Glutamatergic neuron (in vitro differentiated cells): ENCODE results near the gene NPAS2. TPM values are rescaled to one million over a fixed set of nuclear protein-coding genes. Genes with fewer than 3 reads are reported as not detected.

Source experiments
- DNase-seq: peaks from one replicate; pipeline ENCODE4 v3.0.0; 2022
- H3K27ac Mint-ChIP-seq: one replicate; pipeline ENCODE4 v1.8.0; 2020; ENCODE audit warnings: mild to moderate bottlenecking, mixed read lengths, inconsistent platforms; ENCODE audit not compliant: unreplicated experiment
- H3K27me3 Mint-ChIP-seq: one replicate; pipeline ENCODE4 v1.8.0; 2020; ENCODE audit warnings: mild to moderate bottlenecking, moderate library complexity, mixed read lengths, inconsistent platforms; ENCODE audit not compliant: unreplicated experiment
- H3K36me3 Mint-ChIP-seq: one replicate; pipeline ENCODE4 v1.8.0; 2020; ENCODE audit warnings: mild to moderate bottlenecking, mixed read lengths, inconsistent platforms; ENCODE audit not compliant: unreplicated experiment
- H3K4me1 Mint-ChIP-seq: one replicate; pipeline ENCODE4 v1.8.0; 2020; ENCODE audit warnings: mild to moderate bottlenecking, low read depth, mixed read lengths, inconsistent platforms; ENCODE audit not compliant: unreplicated experiment
- H3K4me3 Mint-ChIP-seq: one replicate; pipeline ENCODE4 v1.8.0; 2020; ENCODE audit warnings: mild to moderate bottlenecking, mixed read lengths, inconsistent platforms; ENCODE audit not compliant: unreplicated experiment
- H3K9me3 Mint-ChIP-seq: one replicate; pipeline ENCODE4 v1.8.0; 2020; ENCODE audit warnings: mild to moderate bottlenecking, moderate library complexity, mixed read lengths, inconsistent platforms; ENCODE audit not compliant: unreplicated experiment
- total RNA-seq: library from RNA; stranded (reverse); fragmentation: NEBNext Ultra II Directional; extraction: Animal tissue kit (Norgen Biotek cat#: 25700); gene quantifications from one replicate; pipeline ENCODE4 v1.2.1, GENCODE V29; 2021; ENCODE audit not compliant: unreplicated experiment
- TF ChIP-seq, protein P1 (sequence below): fragments of 200-600 bp; sonication (generic); IDR thresholded peaks from one replicate; pipeline ENCODE4 v1.5.0; 2021; ENCODE audit not compliant: partially characterized antibody, unreplicated experiment

Gene NPAS2
- total RNA-seq, 1 donor from 2014 or later: 0.54 TPM

DNA sequence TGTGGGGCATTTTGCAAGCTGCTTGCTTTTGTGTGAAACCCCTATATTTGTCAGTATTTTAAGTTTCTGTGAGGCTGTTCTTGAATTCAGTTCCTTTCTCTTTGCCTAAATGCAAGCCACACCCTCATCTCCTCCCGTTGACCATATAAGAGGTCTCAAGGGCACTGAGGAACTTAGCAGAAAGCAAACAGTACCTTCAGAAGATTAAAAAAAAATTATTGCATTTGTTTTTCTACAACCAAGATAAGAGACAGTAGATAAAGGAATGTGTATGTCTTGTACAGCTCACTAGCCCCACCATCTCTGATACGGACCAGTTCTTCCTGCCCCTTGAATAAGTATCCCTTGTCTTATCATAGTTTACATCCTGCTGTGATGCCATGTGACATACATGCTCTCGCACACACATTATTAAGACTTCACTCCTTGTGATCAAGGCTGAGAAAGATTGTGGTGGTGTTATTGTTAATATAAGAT lies 64.2 kb downstream of the NPAS2 start:
- DNase-seq: no peak
- H3K27ac Mint-ChIP-seq: no peak overlapping the region
- no peak overlapping the region for H3K4me3 Mint-ChIP-seq
- peaks cover 5% of the 10 kb centered on the region for H3K27me3 Mint-ChIP-seq
- H3K4me1 Mint-ChIP-seq: no peaks in the 10 kb centered on the region
- TF ChIP-seq, protein P1, sequence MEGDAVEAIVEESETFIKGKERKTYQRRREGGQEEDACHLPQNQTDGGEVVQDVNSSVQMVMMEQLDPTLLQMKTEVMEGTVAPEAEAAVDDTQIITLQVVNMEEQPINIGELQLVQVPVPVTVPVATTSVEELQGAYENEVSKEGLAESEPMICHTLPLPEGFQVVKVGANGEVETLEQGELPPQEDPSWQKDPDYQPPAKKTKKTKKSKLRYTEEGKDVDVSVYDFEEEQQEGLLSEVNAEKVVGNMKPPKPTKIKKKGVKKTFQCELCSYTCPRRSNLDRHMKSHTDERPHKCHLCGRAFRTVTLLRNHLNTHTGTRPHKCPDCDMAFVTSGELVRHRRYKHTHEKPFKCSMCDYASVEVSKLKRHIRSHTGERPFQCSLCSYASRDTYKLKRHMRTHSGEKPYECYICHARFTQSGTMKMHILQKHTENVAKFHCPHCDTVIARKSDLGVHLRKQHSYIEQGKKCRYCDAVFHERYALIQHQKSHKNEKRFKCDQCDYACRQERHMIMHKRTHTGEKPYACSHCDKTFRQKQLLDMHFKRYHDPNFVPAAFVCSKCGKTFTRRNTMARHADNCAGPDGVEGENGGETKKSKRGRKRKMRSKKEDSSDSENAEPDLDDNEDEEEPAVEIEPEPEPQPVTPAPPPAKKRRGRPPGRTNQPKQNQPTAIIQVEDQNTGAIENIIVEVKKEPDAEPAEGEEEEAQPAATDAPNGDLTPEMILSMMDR: no peak
- no peaks in the 10 kb centered on the region for H3K9me3 Mint-ChIP-seq
- no peaks in the 10 kb centered on the region for H3K36me3 Mint-ChIP-seq

DNA sequence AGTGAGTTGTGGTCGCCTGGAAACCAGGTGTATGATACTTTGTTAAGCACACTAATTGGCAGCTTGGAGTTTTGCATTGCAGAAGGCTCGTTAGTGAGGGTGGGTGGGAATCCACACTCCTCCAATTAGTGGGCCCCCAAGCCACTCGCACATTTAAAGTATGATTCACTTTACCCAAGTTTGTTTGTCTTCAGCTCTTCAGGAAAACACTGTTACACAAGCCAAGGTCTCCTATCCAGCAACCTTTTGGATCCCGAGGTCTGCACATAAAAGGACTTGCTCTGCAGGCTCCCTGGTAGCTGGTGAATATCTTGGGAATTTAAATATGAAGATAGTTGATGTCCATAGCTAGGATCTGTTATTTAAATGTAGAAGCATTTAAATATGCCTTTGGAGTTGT lies 66.1 kb downstream of the NPAS2 start:
- TF ChIP-seq, protein P1: no peak
- H3K27ac Mint-ChIP-seq: no peak overlapping the region
- peaks cover 5% of the 10 kb centered on the region for H3K27me3 Mint-ChIP-seq
- peaks cover 1% of the 10 kb centered on the region for H3K9me3 Mint-ChIP-seq
- no peaks in the 10 kb centered on the region for H3K36me3 Mint-ChIP-seq
- H3K4me3 Mint-ChIP-seq: no peak overlapping the region
- no peaks in the 10 kb centered on the region for H3K4me1 Mint-ChIP-seq
- no peak for DNase-seq

DNA sequence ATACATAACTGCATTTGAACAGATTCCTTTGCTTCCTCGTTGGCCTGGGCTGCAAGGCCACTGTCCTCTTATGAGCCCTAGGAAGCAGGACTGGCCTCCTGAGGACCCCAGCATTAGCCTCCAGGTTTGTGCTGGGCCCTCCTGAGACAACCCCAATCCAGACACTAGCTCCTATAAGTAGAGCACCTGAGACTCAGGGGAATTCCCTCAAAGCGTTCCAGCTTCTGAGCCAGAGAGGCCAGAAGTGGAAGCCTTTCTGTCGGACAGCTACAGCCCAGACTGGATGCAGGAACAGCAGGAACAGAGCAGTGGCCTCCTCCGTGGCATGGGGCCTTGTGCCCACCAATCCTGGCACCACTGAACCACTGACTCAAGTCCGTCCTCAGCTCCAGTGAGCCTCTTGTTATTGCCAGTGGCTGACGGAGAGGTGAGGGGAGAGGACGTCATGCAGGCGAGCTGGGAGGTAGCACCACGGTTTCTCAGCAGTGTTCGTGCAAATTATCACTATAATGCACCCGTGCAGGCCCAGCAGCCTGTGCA lies 67.2 kb downstream of the NPAS2 start:
- TF ChIP-seq, protein P1: no peak
- DNase-seq: no peak
- Mint-ChIP-seq H3K9me3 (peaks cover 1% of the 10 kb centered on the region), H3K36me3 (no peaks in the 10 kb centered on the region), H3K4me3 (no peak overlapping the region), H3K27me3 (peaks cover 5% of the 10 kb centered on the region), H3K27ac (no peak overlapping the region), H3K4me1 (no peaks in the 10 kb centered on the region)

DNA sequence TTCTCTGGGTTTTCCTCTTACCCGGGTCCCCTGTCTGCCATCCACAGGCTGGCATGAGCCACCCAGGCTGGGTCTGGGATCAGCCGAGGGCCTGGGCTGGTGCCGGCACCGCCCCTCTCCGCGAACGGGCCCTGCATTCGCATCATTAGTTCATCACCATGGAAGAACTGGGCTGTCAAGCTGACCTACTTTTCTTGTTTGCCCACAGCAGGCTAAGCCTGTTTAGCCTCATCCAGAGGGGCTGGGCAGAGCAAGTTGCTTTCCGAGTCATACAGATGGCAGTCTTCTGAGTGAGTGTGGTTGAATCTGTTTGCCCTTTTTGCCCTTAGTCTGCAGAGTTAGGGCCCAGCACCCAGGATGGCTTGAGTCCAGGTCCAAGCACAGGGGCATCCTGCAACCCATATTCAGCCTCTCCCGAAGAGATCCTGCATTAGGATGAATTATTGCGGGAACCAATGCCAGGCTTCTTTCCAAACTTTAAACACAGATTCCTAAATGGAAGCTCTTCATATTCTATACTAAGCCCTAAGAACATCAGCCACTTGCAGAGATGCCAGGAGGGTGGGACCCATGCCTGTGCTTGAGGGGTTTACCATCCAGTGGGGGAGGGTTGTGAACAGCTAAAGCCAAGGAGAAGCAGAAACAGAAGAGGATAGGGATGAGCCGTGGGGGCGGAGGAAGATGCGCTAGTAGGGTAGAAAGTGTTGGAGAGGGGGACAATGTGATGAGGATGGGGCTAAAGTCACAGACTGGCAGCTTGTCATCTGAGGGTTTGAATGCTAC lies 68.0 kb downstream of the NPAS2 start:
- Mint-ChIP-seq H3K27me3 (peaks cover 2% of the 10 kb centered on the region), H3K4me1 (no peaks in the 10 kb centered on the region), H3K9me3 (peaks cover 1% of the 10 kb centered on the region), H3K36me3 (no peaks in the 10 kb centered on the region), H3K27ac (no peak overlapping the region), H3K4me3 (no peak overlapping the region)
- DNase-seq: no peak
- TF ChIP-seq, protein P1: no peak

DNA sequence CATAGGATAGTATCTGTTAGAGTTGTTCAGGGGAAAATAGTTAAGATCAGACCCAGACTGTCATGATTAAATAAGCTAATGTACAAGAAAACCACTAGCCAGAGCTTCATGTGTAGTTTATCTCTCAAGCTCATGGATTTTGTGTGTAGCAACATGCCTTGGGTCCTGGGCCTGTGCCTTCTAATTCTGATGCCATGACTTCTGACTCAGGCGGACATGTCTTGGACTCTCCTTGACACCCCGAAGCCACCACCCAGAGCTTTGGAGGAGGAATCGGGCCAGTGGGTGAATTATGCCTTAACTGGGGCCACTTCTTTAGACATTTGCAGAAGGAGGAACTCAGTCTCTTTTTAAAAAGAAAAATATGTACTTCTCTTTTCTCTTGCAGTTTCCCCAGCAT lies 68.7 kb downstream of the NPAS2 start:
- DNase-seq: no peak
- no peak overlapping the region for H3K27ac Mint-ChIP-seq
- H3K4me1 Mint-ChIP-seq: peaks cover 3% of the 10 kb centered on the region

More for the DNA sequence above, 68.7 kb downstream of the NPAS2 start:
- Mint-ChIP-seq H3K4me3 (no peak overlapping the region), H3K27me3 (peaks cover 2% of the 10 kb centered on the region), H3K9me3 (peaks cover 1% of the 10 kb centered on the region), H3K36me3 (no peaks in the 10 kb centered on the region)
- TF ChIP-seq, protein P1: no peak
